H1 (cell line): ENCODE results near the gene PMS1. TPM values are rescaled to one million over a fixed set of nuclear protein-coding genes. Genes with fewer than 3 reads are reported as not detected.

Experiments used
- CTCF ChIA-PET: fragments of 300-600 bp; sonication (Branson Sonifier 250); formaldehyde crosslinking; loops from one replicate; lab custom pipeline; 2021; ENCODE audit not compliant: partially characterized antibody; lab: Charles Lee
- POLR2A ChIA-PET: fragments of 300-600 bp; sonication (Branson Sonifier 250); formaldehyde crosslinking; loops from one replicate; lab custom pipeline; 2021; ENCODE audit warnings: inconsistent platforms; ENCODE audit not compliant: partially characterized antibody; lab: Charles Lee
- DNase-seq, 2 experiments: peaks; one replicate each; pipeline versions ENCODE4 v3.0.0 to v3.0.0-alpha.2; 2010 to 2022; ENCODE audit warnings: low spot score in 2 of 2, low read depth in 1 of 2, mixed read lengths in 1 of 2
- FAIRE-seq: peaks from 2 replicates; lab custom pipeline; 2011; peaks lifted over from hg19 to GRCh38; lab: Jason Lieb, UNC
- H2AFZ ChIP-seq: 2 replicates; pipeline ENCODE4 v1.8.1; 2012; ENCODE audit warnings: low read length, inconsistent platforms
- H2AK5ac ChIP-seq: 2 replicates; pipeline ENCODE4 v1.6.1; 2013; ENCODE audit warnings: low read depth, low read length
- H2BK120ac ChIP-seq: replicated peaks from 2 replicates; pipeline ENCODE3; 2013; ENCODE audit warnings: low read depth, low read length, inconsistent platforms
- H2BK12ac ChIP-seq: 2 replicates; pipeline ENCODE4 v1.6.1; 2013; ENCODE audit warnings: low read depth, low read length
- H2BK15ac ChIP-seq: 2 replicates; pipeline ENCODE4 v1.6.1; 2013; ENCODE audit warnings: low read length
- H2BK20ac ChIP-seq: 2 replicates; pipeline ENCODE4 v1.6.1; 2013; ENCODE audit warnings: low read length
- H2BK5ac ChIP-seq: 2 replicates; pipeline ENCODE4 v1.6.1; 2013; ENCODE audit warnings: low read depth, low read length
- H3K14ac ChIP-seq: 2 replicates; pipeline ENCODE4 v1.6.1; 2013; ENCODE audit warnings: inconsistent platforms; ENCODE audit not compliant: insufficient read length
- H3K18ac ChIP-seq: 2 replicates; pipeline ENCODE4 v1.6.1; 2013; ENCODE audit warnings: low read length; ENCODE audit errors: extremely low read depth
- H3K23ac ChIP-seq: 2 replicates; pipeline ENCODE4 v1.6.1; 2013; ENCODE audit warnings: inconsistent platforms; ENCODE audit not compliant: insufficient read length
- H3K23me2 ChIP-seq: 2 replicates; pipeline ENCODE4 v1.6.1; 2013; ENCODE audit warnings: low read depth, low read length
- H3K27ac ChIP-seq: 2 replicates; pipeline ENCODE4 v1.6.1; 2011; ENCODE audit warnings: low read depth, low read length, inconsistent platforms
- H3K27me3 ChIP-seq, 4 experiments: replicated peaks in 1 of 4; 1 replicate in 1 of 4; 2 replicates in 3 of 4; pipeline versions ENCODE4 v1.6.1 to v1.8.1; 2011 to 2013; ENCODE audit warnings: low read length in 3 of 4, mild to moderate bottlenecking in 3 of 4, inconsistent platforms in 2 of 4, mixed read lengths in 2 of 4, moderate library complexity in 1 of 4; ENCODE audit not compliant: control insufficient read depth in 3 of 4, insufficient read depth in 3 of 4; ENCODE audit errors: extremely low read depth in 1 of 4
- H3K36me3 ChIP-seq, 4 experiments: 2 replicates each; pipeline versions ENCODE4 v1.6.1 to v1.8.1; 2011 to 2013; ENCODE audit warnings: mild to moderate bottlenecking in 4 of 4, low read length in 3 of 4, moderate library complexity in 2 of 4, control low read depth in 1 of 4, inconsistent platforms in 1 of 4; ENCODE audit not compliant: insufficient read depth in 4 of 4, control insufficient read depth in 2 of 4
- H3K4ac ChIP-seq: replicated peaks from 2 replicates; pipeline ENCODE3; 2013; ENCODE audit warnings: low read length, low read depth, mixed read lengths, inconsistent platforms; ENCODE audit not compliant: insufficient read length
- H3K4me1 ChIP-seq, 4 experiments: replicated peaks in 1 of 4; 1 replicate in 1 of 4; 2 replicates in 3 of 4; pipeline versions ENCODE4 v1.6.1 to v1.8.1; 2011 to 2013; ENCODE audit warnings: low read length in 3 of 4, inconsistent platforms in 2 of 4, mixed read lengths in 1 of 4; ENCODE audit not compliant: insufficient read depth in 4 of 4, control insufficient read depth in 3 of 4
- H3K4me2 ChIP-seq, 2 experiments: 2 replicates each; pipeline versions ENCODE4 v1.6.1 to v1.8.1; 2011 to 2013; ENCODE audit warnings: low read depth in 2 of 2, low read length in 2 of 2, control low read depth in 1 of 2, inconsistent platforms in 1 of 2, mild to moderate bottlenecking in 1 of 2; ENCODE audit not compliant: insufficient read depth in 1 of 2
- H3K4me3 ChIP-seq, 4 experiments: fragments of 200-600, 300-600 bp in 1 of 4; sonication (generic), shearing (Covaris generic), sonication (Bioruptor Twin) in 1 of 4; 2 replicates each; pipeline versions ENCODE4 v1.5.1 to v1.8.1; 2011 to 2016; ENCODE audit warnings: low read length in 4 of 4, low read depth in 3 of 4, control low read depth in 2 of 4, inconsistent platforms in 2 of 4, mild to moderate bottlenecking in 2 of 4, mixed read lengths in 1 of 4, moderate library complexity in 1 of 4; ENCODE audit not compliant: insufficient read depth in 2 of 4; ENCODE audit errors: extremely low read depth in 1 of 4
- H3K56ac ChIP-seq: replicated peaks from 2 replicates; pipeline ENCODE3; 2013; ENCODE audit warnings: low read depth, mild to moderate bottlenecking, mixed read lengths, low read length, inconsistent platforms; ENCODE audit not compliant: insufficient read length
- H3K79me1 ChIP-seq: 2 replicates; pipeline ENCODE4 v1.6.1; 2013; ENCODE audit warnings: low read depth, low read length, control low read depth
- H3K79me2 ChIP-seq, 2 experiments: 2 replicates each; pipeline versions ENCODE4 v1.6.1 to v1.8.1; 2012 to 2013; ENCODE audit warnings: low read length in 2 of 2, mild to moderate bottlenecking in 2 of 2, inconsistent platforms in 1 of 2; ENCODE audit not compliant: insufficient read depth in 2 of 2, control insufficient read depth in 1 of 2
- H3K9ac ChIP-seq, 4 experiments: replicated peaks in 1 of 4; 1 replicate in 1 of 4; 2 replicates in 3 of 4; pipeline versions ENCODE4 v1.6.1 to v1.8.1; 2011 to 2013; ENCODE audit warnings: low read depth in 3 of 4, low read length in 3 of 4, control low read depth in 2 of 4, mild to moderate bottlenecking in 2 of 4, moderate library complexity in 2 of 4, inconsistent platforms in 1 of 4; ENCODE audit errors: extremely low read depth in 1 of 4
- H3K9me3 ChIP-seq, 2 experiments: 2 replicates each; pipeline versions ENCODE4 v1.6.1 to v1.8.1; 2012 to 2013; ENCODE audit warnings: mild to moderate bottlenecking in 2 of 2, moderate library complexity in 2 of 2, control low read depth in 1 of 2, inconsistent platforms in 1 of 2, low read depth in 1 of 2, low read length in 1 of 2, mixed read lengths in 1 of 2; ENCODE audit not compliant: insufficient read depth in 2 of 2
- H4K20me1 ChIP-seq, 2 experiments: replicated peaks in 1 of 2; 2 replicates each; pipeline versions ENCODE3 to v1.8.1; 2011 to 2013; ENCODE audit warnings: inconsistent platforms in 2 of 2, low read length in 2 of 2, mild to moderate bottlenecking in 1 of 2; ENCODE audit not compliant: insufficient read depth in 2 of 2, control insufficient read depth in 1 of 2
- H4K5ac ChIP-seq: 2 replicates; pipeline ENCODE4 v1.6.1; 2013; ENCODE audit warnings: low read length, low read depth, mixed read lengths, inconsistent platforms; ENCODE audit not compliant: insufficient read length
- H4K8ac ChIP-seq: 2 replicates; pipeline ENCODE4 v1.8.0; 2013; ENCODE audit warnings: mild to moderate bottlenecking, moderate library complexity, low read length, inconsistent platforms; ENCODE audit not compliant: insufficient read depth; ENCODE audit errors: extremely low read depth
- H4K91ac ChIP-seq: replicated peaks from 2 replicates; pipeline ENCODE3; 2013; ENCODE audit warnings: low read length, mixed read lengths, inconsistent platforms; ENCODE audit not compliant: insufficient read length
- ATF3 ChIP-seq: IDR thresholded peaks from 2 replicates; pipeline ENCODE4 v1.6.1; 2011; ENCODE audit warnings: low read depth, mild to moderate bottlenecking, low read length; ENCODE audit not compliant: insufficient read depth
- BACH1 ChIP-seq: IDR thresholded peaks from 2 replicates; pipeline ENCODE4 v1.6.1; 2012; ENCODE audit warnings: low read length, improper control_type of control experiment
- CHD1 ChIP-seq: IDR thresholded peaks from 2 replicates; pipeline ENCODE4 v1.6.1; 2012; ENCODE audit warnings: low read depth, low read length, improper control_type of control experiment
- CHD2 ChIP-seq: IDR thresholded peaks from 2 replicates; pipeline ENCODE4 v1.6.1; 2012; ENCODE audit warnings: low read length, improper control_type of control experiment
- EGR1 ChIP-seq: IDR thresholded peaks from 2 replicates; pipeline ENCODE4 v1.6.1; 2011; ENCODE audit warnings: low read depth, low read length, borderline replicate concordance
- HDAC6 ChIP-seq: IDR thresholded peaks from one replicate; pipeline ENCODE4 v1.7.1; 2012; ENCODE audit warnings: low read depth, mild to moderate bottlenecking, inconsistent platforms, low read length, moderate library complexity
- KDM1A ChIP-seq: fragments of 200-600, 300-600 bp; sonication (generic); IDR thresholded peaks from 2 replicates; pipeline ENCODE4 v1.7.1; 2016; ENCODE audit warnings: mild to moderate bottlenecking, low read length, borderline replicate concordance
- NANOG ChIP-seq: IDR thresholded peaks from 2 replicates; pipeline ENCODE4 v1.6.1; 2011; ENCODE audit warnings: low read length, low read depth, mild to moderate bottlenecking, inconsistent platforms; ENCODE audit not compliant: insufficient read depth, poor library complexity, severe bottlenecking
- POU5F1 ChIP-seq: IDR thresholded peaks from 2 replicates; pipeline ENCODE4 v1.6.1; 2011; ENCODE audit warnings: low read depth, mild to moderate bottlenecking, low read length, moderate library complexity
- RAD21 ChIP-seq, 2 experiments: IDR thresholded peaks in 1 of 2; conservative IDR thresholded peaks in 1 of 2; 2 replicates each; pipeline ENCODE4 v1.6.1; 2011; ENCODE audit warnings: low read depth in 2 of 2, low read length in 2 of 2, improper control_type of control experiment in 1 of 2, inconsistent platforms in 1 of 2, mild to moderate bottlenecking in 1 of 2, moderate library complexity in 1 of 2
- SIN3A ChIP-seq, 2 experiments: IDR thresholded peaks in 1 of 2; conservative IDR thresholded peaks in 1 of 2; 2 replicates each; pipeline ENCODE4 v1.6.1; 2011 to 2012; ENCODE audit warnings: low read length in 2 of 2, improper control_type of control experiment in 1 of 2, low read depth in 1 of 2, mild to moderate bottlenecking in 1 of 2
- TAF1 ChIP-seq: IDR thresholded peaks from 2 replicates; pipeline ENCODE4 v1.6.1; 2011; ENCODE audit warnings: mild to moderate bottlenecking, low read depth, low read length
- TBP ChIP-seq: IDR thresholded peaks from 2 replicates; pipeline ENCODE4 v1.6.1; 2011; ENCODE audit warnings: low read depth, low read length, improper control_type of control experiment
- TCF12 ChIP-seq: IDR thresholded peaks from 2 replicates; pipeline ENCODE4 v1.6.1; 2011; ENCODE audit warnings: low read depth, mild to moderate bottlenecking, low read length
- WGBS, 2 experiments: shearing (Covaris generic) in 1 of 2; methylation state at CpG; one replicate each; pipeline versions ENCODE4 v1.1.6 to v1.1.7; 2013 to 2015; ENCODE audit warnings: low lambda C conversion rate in 2 of 2, mixed read lengths in 2 of 2, inconsistent platforms in 1 of 2, low coverage in 1 of 2, missing lambda C conversion rate in 1 of 2; ENCODE audit not compliant: insufficient replicate concordance in 2 of 2, insufficient coverage in 1 of 2, insufficient read length in 1 of 2; ENCODE audit errors: extremely low coverage in 1 of 2, missing lambda C conversion rate in 1 of 2; 5-methylcytosine and 5-hydroxymethylcytosine counted together
- polyA plus RNA-seq, 7 experiments: library from polyadenylated mRNA; depleted of rRNA in 3 of 7; stranded (reverse) in 5 of 7; unstranded in 2 of 7; fragments of >200 nt in 5 of 7; fragments of 200-250 nt in 2 of 7; gene quantifications; 1 replicate in 5 of 7; 2 replicates in 1 of 7; 4 replicates in 1 of 7; pipeline versions ENCODE4 v1.2.1 to v1.2.3, GENCODE V29; 2011 to 2013; ENCODE audit warnings: missing spikeins in 2 of 7, mixed read lengths in 2 of 7
- total RNA-seq: library from RNA; stranded (reverse); fragmentation: NEBNext Ultra II Directional; extraction: Animal tissue kit (Norgen Biotek cat#: 25700); gene quantifications from 2 replicates; pipeline ENCODE4 v1.2.1, GENCODE V29; 2021

The PMS1 gene
- total and polyA plus RNA-seq, 2 of the 8 experiments (the other 6 are each of a cell fraction or from before 2014, with no cell fraction given), result 13.1 to 59.7 TPM

GRCh38 chr2:189862751-189863150 is 78.5 kb downstream of the PMS1 start:
- H3K36me3 ChIP-seq, result peaks cover 0 to 32% (median 3%) of the 10 kb centered on the region in 4 experiments; a peak in 2 of 8 replicates
- H2AFZ ChIP-seq, result no peak overlapping the region
- H3K4me1 ChIP-seq, result no peaks in the 10 kb centered on the region
- no peaks in the 10 kb centered on the region for H3K27me3 ChIP-seq
- FAIRE-seq (no peak), DNase-seq (no peak)
- no peak overlapping the region for H3K9ac ChIP-seq
- no peaks in the 10 kb centered on the region for H3K23me2 ChIP-seq
- no peak overlapping the region for H3K4ac ChIP-seq
- no peak overlapping the region for H2BK120ac ChIP-seq
- no peak overlapping the region for H2BK5ac ChIP-seq
- no peak overlapping the region for H3K4me2 ChIP-seq
- H4K8ac ChIP-seq, result no peak overlapping the region
- H3K56ac ChIP-seq, result no peak overlapping the region
- no peak overlapping the region for H3K14ac ChIP-seq
- H4K5ac ChIP-seq, result no peak overlapping the region
- no peak overlapping the region for H3K27ac ChIP-seq
- H3K9me3 ChIP-seq, result no peaks in the 10 kb centered on the region
- WGBS, 2 experiments, result 93% methylated on average over 1 of the region's 1 CpG; no CpG with 5 or more reads in 1 of the 2 experiments
- H3K4me3 ChIP-seq, result no peak overlapping the region
- H3K23ac ChIP-seq, result no peak overlapping the region
- ChIA-PET CTCF (interaction anchor here (0.8 kb wide), 1 partner anchor 20 kb away, joined by 3 read pairs; no protein-coding TSS in a partner anchor), POLR2A (no interaction called here)
- H3K18ac ChIP-seq, result no peak overlapping the region
- no peak overlapping the region for H2AK5ac ChIP-seq
- H4K91ac ChIP-seq, result no peak overlapping the region
- no peak overlapping the region for H2BK15ac ChIP-seq
- no peak overlapping the region for H2BK20ac ChIP-seq
- H2BK12ac ChIP-seq, result no peak overlapping the region
- no peaks in the 10 kb centered on the region for H4K20me1 ChIP-seq
- H3K79me1 ChIP-seq, result no peaks in the 10 kb centered on the region
- H3K79me2 ChIP-seq, result no peaks in the 10 kb centered on the region
- TF ChIP-seq TBP (no peak), ATF3 (no peak), EGR1 (no peak), CHD1 (no peak), TAF1 (no peak), BACH1 (no peak), CHD2 (no peak), SIN3A (conservative IDR thresholded peaks at IDR 0.05 in 1 of 2, IDR thresholded peaks at IDR 0.05 in 1 of 2; ENCODE audit: low read depth in 1 of 2, low read length in 2 of 2) (no peak), NANOG (no peak), RAD21 (IDR thresholded peaks at IDR 0.05 in 1 of 2, conservative IDR thresholded peaks at IDR 0.05 in 1 of 2; ENCODE audit: low read depth in 2 of 2, low read length in 2 of 2) (no peak), HDAC6 (no peak), KDM1A (no peak), POU5F1 (no peak), TCF12 (no peak)
